Kasumi-1 (cell line): ENCODE data around the gene MAP3K7.

ENCODE experiments used
- DNase-seq, 2 experiments: peaks; one replicate each; lab custom pipeline; 2025; lab: John Stamatoyannopoulos, UW

Gene MAP3K7

GRCh38 chr6:90586836-90587638, at the start of gene MAP3K7:
Gene MAP3K7, minus strand, starts transcription at chr6:90587072. Its CDS starts 189 bp downstream, at chr6:90586883.
- peak; percentile 98 for DNase-seq

DNA sequence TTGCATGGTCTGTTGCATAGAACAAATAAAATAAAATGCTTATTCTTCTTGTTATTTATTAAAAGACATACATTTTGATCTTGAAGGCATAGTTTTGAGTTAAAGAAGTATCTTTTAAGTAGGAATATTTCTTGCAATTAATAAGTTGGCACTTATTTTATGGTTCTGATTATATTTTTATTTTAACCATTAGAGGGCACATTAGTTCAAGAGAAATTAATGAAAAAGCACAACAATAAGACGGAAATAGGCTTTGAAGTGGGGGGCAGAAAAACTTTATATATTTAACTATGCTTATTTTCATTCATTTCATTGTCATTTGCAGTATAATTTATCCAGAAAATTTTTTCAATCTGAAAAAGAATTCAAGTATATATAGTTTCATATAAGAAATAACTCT, 44.2 kb upstream of the MAP3K7 start:
- no peak for DNase-seq

- no peak for DNase-seq
Measured at GRCh38 chr6:90621581-90621980, 34.7 kb upstream of the MAP3K7 start.

- DNase-seq = no peak
Measured at GRCh38 chr6:90619221-90619620, 32.3 kb upstream of the MAP3K7 start.

DNA sequence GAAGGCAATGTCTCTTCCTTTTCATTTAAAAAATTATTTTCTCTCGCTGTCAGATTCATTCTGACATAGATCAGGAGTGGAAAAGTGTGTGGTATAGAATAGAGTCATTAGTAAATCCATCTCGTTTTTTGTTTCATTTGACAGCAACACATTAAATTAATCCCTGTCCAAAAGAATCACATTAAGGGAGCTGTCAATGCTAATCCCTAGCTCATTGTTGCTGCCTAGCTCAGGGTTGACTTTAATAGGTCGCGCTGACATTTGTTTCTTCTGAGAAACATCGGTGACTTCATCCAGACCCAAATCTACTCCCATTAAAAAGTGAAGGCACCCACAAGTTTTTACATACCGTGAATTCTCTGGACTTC, 25.4 kb upstream of the MAP3K7 start:
- DNase-seq = no peak

- DNase-seq = peak; percentile 50 to 60
Measured at GRCh38 chr6:90611543-90612312, 24.9 kb upstream of the MAP3K7 start.

DNA sequence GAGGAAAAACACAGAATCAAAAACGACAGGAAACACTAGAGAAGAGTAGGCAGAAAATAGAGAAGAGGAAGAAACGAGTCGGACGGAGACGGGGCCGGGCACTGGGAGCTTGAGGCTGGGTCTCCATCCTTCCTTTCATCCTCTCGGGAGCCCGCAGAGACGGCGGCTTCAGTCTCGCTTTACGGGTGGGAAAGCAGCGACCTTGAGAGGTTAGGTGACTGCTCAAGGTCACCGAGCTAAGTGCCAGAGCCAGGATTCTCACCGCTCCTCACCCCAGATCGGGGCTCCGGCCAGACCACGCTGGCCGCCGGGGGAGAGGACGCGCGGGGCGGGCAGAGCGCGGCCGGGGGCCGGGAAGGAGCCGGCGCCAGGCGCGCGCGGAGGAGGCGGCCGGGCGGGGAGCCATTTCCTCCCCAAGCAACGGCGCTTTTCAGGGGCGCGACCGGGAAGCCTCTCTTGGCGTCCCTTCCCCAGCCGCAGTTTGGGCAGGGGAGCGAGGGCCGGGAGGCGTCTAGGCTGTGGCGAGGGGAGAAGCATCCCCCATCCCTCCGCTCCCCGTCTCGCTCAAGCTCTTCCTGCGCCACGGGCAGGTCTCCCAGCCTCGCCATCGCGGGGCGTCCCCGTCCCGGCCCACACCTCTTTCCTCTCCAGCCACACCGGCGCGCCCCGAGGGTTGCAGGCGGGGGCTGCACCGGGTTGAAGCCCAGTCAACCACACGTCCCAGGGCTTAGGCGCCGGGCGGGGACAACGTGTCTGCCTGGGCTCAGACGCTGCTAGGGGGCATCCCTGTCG, 24.1 kb upstream of the MAP3K7 start:
- peak; percentile 31 to 32 for DNase-seq

GRCh38 chr6:90610301-90610750, 23.5 kb upstream of the MAP3K7 start:
- DNase-seq = peak in 1 of 2 experiments; percentile 24

- DNase-seq = no peak
Measured at GRCh38 chr6:90605749-90606340, 19.0 kb upstream of the MAP3K7 start.

- no peak for DNase-seq
Measured at GRCh38 chr6:90604546-90604945, 17.7 kb upstream of the MAP3K7 start.

DNA sequence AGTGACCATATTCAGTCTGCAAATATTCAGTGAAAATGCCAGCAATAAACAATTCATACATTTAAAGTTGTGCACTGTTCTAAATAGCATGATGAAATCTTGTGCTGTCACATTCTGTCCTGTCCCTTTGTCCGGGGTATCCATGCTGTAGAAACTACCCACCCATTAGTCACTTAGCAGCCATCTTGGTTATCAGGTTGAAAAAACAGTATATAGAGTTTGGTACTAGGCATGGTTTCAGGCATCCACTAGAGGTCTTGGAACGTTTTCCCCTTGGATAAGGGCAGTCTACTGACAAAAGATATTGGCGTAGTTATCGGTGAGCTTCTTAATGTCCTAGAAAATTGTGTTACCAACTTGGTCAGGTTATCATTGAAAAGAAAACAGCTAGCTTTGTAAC, 12.3 kb upstream of the MAP3K7 start:
- no peak for DNase-seq

DNA sequence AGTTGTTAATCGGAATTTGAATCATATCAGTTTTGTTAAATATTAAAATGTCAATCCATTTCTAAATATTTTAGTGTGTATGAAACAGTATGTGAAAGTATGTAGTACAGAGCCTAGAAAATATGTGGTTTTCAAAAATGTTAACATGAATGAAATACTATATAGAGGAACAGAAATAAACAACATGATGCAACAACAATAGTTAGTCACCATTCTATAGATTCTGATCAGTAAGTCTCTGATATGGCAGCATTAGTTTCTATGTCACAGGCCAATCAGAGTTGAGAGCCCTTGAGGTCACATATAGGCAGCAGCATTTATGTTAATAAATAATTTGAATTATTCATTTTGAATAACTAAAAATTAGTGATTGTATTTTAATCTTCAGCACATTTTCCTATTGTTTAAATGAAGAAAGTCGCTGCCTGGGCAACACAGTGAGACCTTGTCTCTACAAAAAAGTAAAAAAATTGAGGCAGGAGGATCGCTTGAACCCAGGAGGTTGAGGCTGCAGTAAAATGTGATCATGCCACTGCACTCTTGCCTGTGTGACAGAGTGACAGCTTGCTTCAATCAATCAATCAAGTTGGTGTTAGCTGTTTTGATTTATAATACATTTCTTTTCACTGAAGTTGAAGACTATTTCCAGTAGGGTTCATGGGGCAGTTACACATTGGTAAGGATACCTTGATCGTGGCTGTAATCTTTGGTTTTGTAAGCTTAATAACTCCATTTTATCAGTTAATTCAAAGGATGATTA, 11.5 kb upstream of the MAP3K7 start:
- DNase-seq = no peak

GRCh38 chr6:90596967-90597539, 10.2 kb upstream of the MAP3K7 start:
- no peak for DNase-seq

- DNase-seq = no peak
Measured at GRCh38 chr6:90595854-90596253, 9.0 kb upstream of the MAP3K7 start.

DNA sequence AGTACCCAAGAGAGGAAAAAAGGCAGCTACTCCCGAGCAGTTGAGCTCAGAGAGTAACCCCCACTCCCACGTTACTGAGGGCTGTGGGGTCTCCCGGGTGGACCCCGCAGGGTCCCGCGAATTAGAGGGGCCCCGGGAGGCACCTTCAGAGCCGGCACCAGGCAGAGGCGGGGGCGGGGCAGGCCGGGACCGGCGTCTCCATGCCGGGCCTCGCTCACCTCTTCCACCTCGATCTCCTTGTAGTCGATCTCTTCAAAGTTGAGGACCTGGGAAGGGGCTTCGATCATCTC, 381 bp downstream of the MAP3K7 start:
- DNase-seq = peak in 1 of 2 experiments; percentile 34

DNA sequence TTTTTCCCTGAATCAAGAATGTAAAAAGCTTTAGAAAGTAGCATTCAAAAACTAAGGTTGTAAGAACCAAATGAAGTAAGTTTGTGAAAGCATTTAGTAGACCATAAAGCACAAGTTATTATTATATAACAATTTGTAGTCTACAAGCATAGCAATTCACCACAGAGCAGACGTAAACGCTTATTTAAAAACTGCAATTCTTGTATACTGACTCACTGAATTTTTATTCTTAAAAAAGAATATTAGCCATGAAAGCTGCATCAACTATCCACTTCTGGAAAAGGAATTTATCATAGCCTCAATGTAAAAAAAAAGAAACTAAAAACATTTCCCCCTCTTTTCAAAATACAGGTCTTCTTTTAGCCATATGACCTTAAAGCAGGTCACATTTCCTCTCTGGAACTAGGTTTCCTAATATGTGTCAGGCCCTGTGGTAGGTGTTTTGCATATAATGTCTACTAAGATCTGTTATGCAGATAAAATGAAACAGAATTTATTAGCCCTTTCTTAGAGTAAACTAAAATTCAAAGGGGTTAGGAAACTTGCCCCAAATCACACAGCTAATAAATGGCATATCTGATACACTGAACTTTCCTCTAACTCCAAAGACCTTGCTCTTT, 2.1 kb downstream of the MAP3K7 start:
- DNase-seq = peak; percentile 6 to 53

GRCh38 chr6:90583836-90584481, 2.9 kb downstream of the MAP3K7 start:
- DNase-seq = no peak

- DNase-seq = peak; percentile 30 to 55
Measured at GRCh38 chr6:90583179-90583835, 3.6 kb downstream of the MAP3K7 start.

DNA sequence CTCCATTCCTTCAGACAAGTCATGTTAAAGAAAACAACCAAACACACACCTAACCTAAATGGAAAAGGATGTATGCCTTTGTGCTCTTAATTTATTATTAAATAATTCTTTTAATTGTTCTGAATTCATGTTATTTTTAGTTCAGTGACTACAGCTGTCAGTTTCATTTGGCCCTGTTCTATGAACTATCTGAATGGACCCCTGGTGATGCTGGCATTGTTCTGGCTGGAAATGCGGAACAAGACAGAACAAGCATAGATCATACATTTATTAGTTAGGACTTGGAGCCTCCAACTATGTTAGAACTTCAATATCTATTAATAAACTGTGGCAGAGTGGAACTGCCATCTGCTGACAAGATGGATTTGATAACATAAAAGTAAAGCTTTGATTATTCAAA, 5.7 kb downstream of the MAP3K7 start:
- no peak for DNase-seq
